Measurements from ENCODE around the gene EIF2B5. TPM values are rescaled to one million over a fixed set of nuclear protein-coding genes. Genes with fewer than 3 reads are reported as not detected.
"Not testable (repeated sequence)": the region's sequence is repeated elsewhere in the genome, so short reads cannot be mapped to it uniquely, and the experiment has no call there.

The EIF2B5 gene
- total RNA-seq (2014; rRNA removed; shearing (Covaris generic); ENCODE audit: low replicate concordance): 41.7 and 50.5 TPM in 2 replicates

DNA sequence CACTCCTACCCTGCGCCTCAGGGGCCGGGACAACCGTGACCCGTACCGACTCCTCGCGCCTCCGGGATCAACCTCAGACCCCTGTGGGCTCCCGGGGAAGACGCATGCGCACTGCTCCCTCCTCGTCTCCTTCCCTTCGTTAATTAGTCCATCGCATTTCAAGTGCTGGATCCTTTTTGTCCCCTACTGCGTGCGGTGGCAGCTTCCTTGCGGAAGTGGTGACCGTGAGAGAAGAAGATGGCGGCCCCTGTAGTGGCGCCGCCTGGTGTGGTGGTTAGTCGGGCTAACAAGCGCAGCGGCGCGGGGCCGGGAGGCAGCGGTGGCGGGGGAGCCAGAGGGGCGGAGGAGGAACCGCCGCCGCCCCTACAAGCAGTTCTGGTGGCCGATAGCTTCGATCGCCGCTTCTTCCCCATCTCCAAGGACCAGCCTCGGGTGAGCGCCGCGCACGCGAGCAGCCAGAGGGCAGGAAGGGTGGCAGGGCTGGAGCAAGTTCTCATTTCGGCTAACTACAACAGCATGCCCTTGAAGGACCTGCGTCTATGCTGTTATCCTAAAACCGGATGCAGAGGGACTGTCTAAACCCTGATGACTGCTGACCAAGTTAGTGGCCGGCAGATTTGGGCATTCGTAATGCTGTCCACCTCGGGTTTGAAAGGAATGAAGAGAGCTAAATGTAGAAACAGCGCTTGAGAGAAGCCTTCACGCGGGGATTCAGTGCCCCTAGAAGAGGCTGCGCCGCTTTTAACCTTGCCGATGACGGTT, at the start of gene EIF2B5:
Gene EIF2B5, plus strand, starts transcription at position 210 of the 762 bp plus-strand sequence. Its CDS starts 28 bp downstream, at position 238.
- peak; percentile 85 for DNase-seq
- peaks cover 20% of the 10 kb centered on the region for H3K36me3 ChIP-seq
- no peaks in the 10 kb centered on the region for H3K27me3 ChIP-seq
- H3K9me3 ChIP-seq: no peaks in the 10 kb centered on the region
- peak within 1 kb of the TSS; percentile 87 for H3K4me3 ChIP-seq

DNA sequence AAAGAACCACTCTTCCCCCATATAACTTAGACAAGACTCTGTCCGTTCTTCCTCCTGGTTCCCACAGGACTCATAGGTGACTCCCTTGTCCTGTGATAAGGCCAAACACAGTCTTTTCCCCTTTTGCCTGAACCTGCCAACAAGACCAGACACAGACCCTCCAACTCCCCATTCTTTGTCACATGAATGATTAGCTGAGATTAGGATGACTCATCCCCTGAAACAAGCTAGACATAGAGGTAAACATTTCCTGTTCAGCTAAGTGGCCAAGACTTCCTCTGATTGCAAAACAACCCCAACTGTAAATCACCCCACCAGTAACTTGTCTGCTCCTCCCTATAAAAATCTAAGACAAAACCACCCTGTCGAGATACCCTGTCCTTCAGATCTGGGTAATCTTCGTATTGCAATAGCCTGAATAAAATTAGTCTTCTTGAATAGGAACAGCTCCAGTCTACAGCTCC, 49.7 kb upstream of the EIF2B5 start:
- DNase-seq: no peak
- Histone ChIP-seq H3K9me3 (peaks cover 10% of the 10 kb centered on the region; the same call in 1 of the 2 replicates), H3K4me3 (no peak overlapping the region), H3K27me3 (no peaks in the 10 kb centered on the region), H3K36me3 (no peaks in the 10 kb centered on the region)

DNA sequence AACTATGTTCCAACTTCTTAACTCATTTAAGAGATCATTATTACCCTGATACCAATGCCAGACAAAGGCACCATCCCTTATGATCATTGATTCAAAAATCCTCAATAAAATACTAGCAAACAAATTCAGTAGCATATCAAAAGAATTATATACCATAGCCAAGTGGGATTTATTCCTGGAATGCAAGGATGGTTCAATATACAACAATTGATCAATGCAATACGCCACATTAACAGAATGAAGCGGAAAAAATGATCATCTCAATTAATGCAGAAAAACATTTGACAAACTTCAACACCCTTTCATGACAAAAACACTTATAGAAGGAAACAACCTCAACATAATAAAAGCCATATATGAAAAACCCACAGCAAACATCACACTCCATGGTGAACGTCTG, 43.0 kb upstream of the EIF2B5 start:
- no peaks in the 10 kb centered on the region for H3K27me3 ChIP-seq
- H3K9me3 ChIP-seq: peaks cover 21% of the 10 kb centered on the region
- DNase-seq: no peak
- no peak overlapping the region for H3K4me3 ChIP-seq
- H3K36me3 ChIP-seq: no peaks in the 10 kb centered on the region

DNA sequence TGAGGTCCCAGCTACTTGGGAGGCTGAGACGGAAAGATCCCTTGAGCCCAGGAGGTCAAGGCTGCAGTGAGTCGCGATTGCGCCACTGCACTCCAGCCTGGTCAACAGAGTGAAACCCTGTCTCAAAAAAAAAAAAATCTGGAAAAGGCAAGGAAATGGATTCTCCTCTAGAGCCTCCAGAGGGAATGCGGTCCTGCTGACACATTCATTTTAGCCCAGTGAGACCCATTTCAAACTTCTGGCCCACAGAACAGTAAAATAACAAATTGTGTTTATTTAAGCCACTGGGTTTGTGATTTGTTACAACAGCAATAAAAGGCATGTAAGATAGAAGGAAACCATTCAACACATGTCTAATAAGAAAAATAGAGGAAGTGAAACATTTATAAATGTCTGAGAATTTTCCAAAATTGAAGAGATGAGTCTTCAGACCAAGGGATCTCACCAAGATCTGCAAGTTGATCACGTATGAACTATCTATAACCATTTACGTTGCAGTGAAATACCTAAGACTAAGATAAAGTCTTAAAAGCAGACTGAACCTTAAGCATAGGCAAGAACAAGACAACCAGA, 38.3 kb upstream of the EIF2B5 start, which contains the start of gene HTR3E:
Gene HTR3E, plus strand, starts transcription at position 254 of the 573 bp plus-strand sequence. CDS start 466 bp downstream, outside the sequence.
- no peak for DNase-seq
- Histone ChIP-seq H3K36me3 (no peaks in the 10 kb centered on the region), H3K4me3 (no peak within 1 kb of the TSS), H3K27me3 (no peaks in the 10 kb centered on the region; the same call in 1 of the 2 replicates), H3K9me3 (peaks cover 12% of the 10 kb centered on the region)

DNA sequence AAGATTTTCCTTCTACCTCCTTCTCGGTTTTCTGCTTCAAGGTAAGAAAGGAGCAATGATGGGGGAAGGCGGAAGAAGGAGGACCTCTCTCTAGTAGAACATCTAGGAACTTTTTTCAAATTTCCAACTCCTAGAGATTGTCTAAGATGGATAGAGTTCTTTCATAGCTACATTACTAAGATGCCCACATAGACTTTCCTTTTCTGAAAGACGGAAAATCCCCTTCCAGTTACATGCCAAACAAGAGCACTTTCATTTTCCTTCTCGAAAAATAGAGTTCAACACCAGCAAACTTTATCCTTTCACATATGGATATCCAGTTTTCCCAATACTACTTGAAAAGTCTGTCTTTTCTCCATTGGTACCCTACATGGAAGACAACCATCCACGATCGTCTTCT, 37.6 kb upstream of the EIF2B5 start:
- no peak overlapping the region for H3K4me3 ChIP-seq
- DNase-seq: no peak
- H3K9me3 ChIP-seq: peaks cover 5% of the 10 kb centered on the region
- H3K27me3 ChIP-seq: no peaks in the 10 kb centered on the region; the same call in 1 of the 2 replicates
- H3K36me3 ChIP-seq: no peaks in the 10 kb centered on the region

DNA sequence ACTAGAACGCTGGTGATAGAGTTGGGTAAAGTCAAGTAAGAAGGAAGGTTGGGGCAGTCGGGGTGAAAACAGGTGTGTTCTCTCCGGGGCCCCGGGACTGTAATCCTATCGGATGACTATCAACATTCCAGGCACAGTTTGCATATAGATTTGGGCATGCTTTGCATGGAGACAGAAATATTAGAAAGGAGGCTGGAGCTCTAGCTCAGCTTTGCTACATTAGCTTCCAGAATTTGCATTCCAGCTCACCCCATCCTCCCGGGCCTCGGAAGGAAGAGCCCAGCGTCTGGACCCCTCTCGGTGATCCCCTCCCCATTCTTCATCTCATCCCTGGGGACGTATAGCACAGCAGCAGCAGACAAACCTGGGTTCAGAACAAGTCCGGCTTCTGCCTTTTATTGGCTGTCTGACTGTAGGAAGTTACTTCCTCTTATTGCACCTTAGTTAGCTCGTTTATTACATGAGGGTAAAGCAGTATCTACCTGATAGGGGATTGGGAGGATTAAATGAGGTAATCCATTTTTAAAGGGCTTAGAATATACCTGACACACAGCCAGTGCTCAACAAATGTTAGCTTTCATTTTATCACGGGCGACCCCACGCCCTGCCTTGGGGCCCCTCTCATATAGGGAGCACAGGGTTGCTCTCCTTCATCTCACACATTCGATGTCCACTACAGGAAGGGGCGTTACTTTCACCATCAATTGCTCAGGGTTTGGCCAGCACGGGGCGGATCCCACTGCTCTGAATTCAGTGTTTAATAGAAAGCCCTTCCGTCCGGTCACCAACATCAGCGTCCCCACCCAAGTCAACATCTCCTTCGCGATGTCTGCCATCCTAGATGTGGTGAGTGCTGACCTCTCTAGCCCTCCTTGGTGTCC, 35.1 kb upstream of the EIF2B5 start:
- H3K4me3 ChIP-seq: no peak overlapping the region
- no peak for DNase-seq
- H3K36me3 ChIP-seq: no peaks in the 10 kb centered on the region
- no peaks in the 10 kb centered on the region; the same call in 1 of the 2 replicates for H3K27me3 ChIP-seq
- no peaks in the 10 kb centered on the region for H3K9me3 ChIP-seq

- H3K27me3 ChIP-seq: peaks cover 6% of the 10 kb centered on the region; the same call in 1 of the 2 replicates
- peak; percentile 78 for DNase-seq
- H3K9me3 ChIP-seq: no peaks in the 10 kb centered on the region
- no peaks in the 10 kb centered on the region for H3K36me3 ChIP-seq
- H3K4me3 ChIP-seq: no peak overlapping the region
These were observed 24.8 kb upstream of the EIF2B5 start for GRCh38 chr3:184110316-184110725.

- Histone ChIP-seq H3K4me3 (no peak overlapping the region), H3K36me3 (no peaks in the 10 kb centered on the region), H3K27me3 (peaks cover 33% of the 10 kb centered on the region), H3K9me3 (no peaks in the 10 kb centered on the region)
- no peak for DNase-seq
These were observed 19.1 kb upstream of the EIF2B5 start for GRCh38 chr3:184116017-184116416.

DNA sequence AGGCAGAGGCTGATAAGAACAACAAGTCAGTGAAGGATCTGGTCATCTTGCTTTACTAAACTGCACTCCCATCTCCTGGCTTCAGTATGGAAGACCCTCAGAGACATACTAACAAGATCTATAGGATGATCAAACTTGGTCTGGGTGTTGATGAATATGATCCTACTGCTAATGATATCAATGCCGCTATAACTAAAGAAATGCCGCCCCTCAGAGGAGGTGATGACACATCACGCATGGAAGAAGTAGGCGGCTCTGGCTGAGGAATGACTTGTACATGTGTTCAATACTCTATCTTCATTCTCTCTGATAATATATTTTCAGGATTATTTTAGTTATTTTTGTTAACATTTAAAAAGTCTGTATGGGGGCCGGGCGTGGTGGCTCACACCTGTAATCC, 17.5 kb upstream of the EIF2B5 start:
- H3K36me3 ChIP-seq: no peaks in the 10 kb centered on the region
- H3K27me3 ChIP-seq: peaks cover 34% of the 10 kb centered on the region
- DNase-seq: peak; percentile 7
- no peak overlapping the region for H3K4me3 ChIP-seq
- no peaks in the 10 kb centered on the region for H3K9me3 ChIP-seq

DNA sequence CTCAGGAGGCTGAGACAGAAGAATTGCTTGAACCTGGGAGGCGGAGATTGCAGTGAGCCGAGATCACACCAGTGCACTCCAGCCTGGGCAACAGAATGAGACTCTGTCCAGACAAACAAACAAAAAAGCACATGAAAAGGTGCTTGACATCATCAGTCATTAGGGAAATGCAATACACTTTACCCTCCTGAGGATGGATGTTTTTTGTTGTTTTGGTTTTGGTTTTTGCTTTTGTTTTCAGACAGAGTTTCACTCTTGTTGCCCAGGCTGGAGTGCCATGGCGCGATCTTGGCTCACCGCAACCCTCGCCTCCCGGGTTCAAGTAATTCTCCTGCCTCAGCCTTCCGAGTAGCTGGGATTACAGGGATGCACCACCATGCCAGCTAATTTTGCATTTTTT, 14.1 kb upstream of the EIF2B5 start:
- H3K36me3 ChIP-seq, DNase-seq, H3K4me3 ChIP-seq, H3K9me3 ChIP-seq: not testable (repeated sequence)
- peaks cover 24% of the 10 kb centered on the region for H3K27me3 ChIP-seq

- Histone ChIP-seq H3K9me3 (no peaks in the 10 kb centered on the region), H3K27me3 (peaks cover 4% of the 10 kb centered on the region), H3K4me3 (no peak overlapping the region), H3K36me3 (no peaks in the 10 kb centered on the region)
- no peak for DNase-seq
These were observed 9.2 kb upstream of the EIF2B5 start for GRCh38 chr3:184126006-184126405.

DNA sequence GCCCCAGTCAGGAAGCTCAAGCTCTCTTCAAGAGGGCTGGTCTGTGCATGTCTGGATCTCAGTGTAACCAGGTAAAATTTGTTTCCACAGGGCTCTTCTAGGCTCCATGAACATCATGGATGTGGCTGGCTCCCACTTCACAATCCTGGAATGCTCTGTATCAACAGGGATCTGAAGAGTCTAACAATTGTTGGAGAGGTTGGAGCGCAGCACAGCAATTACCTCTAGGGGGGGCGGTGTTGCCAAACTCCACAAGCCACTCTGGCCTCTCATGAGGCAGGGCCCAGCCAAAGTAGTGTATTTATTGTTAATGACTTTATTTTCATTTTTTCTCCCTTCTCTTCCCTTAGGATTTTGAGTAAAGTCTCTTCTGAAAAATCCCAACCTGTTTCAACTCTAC, 6.1 kb upstream of the EIF2B5 start:
- H3K9me3 ChIP-seq: no peaks in the 10 kb centered on the region
- no peaks in the 10 kb centered on the region for H3K27me3 ChIP-seq
- H3K4me3 ChIP-seq: no peak overlapping the region
- DNase-seq: peak; percentile 63
- H3K36me3 ChIP-seq: no peaks in the 10 kb centered on the region

DNA sequence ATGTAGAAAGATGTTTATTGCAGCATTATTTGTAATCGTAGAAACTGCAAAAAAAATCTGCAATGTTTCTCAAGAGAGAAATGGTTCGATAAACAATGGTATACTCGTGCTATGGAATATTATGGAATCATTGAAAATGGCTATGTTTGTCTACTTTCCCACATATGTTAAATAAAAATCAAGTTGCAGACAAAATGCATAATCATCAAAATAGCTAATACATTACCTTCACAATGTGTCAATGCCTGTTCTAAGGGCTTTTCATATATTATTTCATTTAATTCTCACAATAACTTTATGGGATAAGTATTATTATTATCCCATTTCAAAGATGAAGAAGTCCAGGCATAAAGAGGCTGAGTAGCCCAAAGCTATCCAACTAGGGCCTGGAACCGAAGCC, 2.2 kb upstream of the EIF2B5 start:
- Histone ChIP-seq H3K4me3 (no peak overlapping the region), H3K36me3 (peaks cover 11% of the 10 kb centered on the region), H3K9me3 (no peaks in the 10 kb centered on the region), H3K27me3 (no peaks in the 10 kb centered on the region)
- DNase-seq: no peak

GRCh38 chr3:184133840-184134745, 1.1 kb upstream of the EIF2B5 start:
- H3K9me3 ChIP-seq: no peaks in the 10 kb centered on the region
- no peaks in the 10 kb centered on the region for H3K27me3 ChIP-seq
- peak overlapping the region; percentile 87 for H3K4me3 ChIP-seq
- peaks cover 13% of the 10 kb centered on the region for H3K36me3 ChIP-seq
- DNase-seq: peak; percentile 91

DNA sequence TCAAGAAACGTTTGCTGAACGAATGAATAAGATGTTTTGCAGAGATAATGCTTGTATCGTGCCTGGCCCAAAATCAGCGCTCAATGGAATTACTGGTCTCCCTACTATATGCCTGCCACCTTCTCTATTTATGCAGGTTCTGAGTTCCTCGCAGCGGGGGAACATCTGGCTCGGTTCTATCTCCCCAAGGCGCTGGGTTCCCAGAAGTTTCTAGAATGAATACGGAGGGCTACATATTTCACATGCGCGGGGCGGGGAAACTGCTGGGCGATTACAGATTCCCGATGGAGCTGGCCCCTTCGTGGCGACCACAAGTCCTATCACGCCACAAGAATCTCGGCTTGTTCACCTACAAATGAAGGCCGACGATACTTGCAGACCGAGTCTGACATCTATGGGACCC, 411 bp upstream of the EIF2B5 start:
- Histone ChIP-seq H3K9me3 (no peaks in the 10 kb centered on the region), H3K27me3 (no peaks in the 10 kb centered on the region)
- no peak for DNase-seq

DNA sequence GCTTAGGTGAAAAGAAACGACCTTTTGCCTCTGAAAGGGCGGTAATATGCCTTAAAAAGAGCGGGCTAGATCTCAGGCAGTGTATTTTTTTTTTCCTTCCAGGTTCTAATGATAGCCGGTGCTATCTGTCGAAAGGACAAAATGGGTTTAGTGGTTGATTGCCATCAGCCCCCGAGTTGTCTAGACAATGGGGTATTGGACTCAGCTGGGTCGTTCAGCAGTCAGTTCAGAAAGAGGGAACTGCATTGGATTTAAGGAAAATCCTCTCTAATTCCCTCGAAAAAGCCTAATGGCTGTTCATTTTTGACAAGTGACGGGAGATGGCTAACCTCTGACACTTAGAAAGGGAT, 728 bp downstream of the EIF2B5 start:
- H3K9me3 ChIP-seq: no peaks in the 10 kb centered on the region
- H3K27me3 ChIP-seq: no peaks in the 10 kb centered on the region
- no peak for DNase-seq
- H3K4me3 ChIP-seq: peak overlapping the region; percentile 87
- peaks cover 25% of the 10 kb centered on the region for H3K36me3 ChIP-seq

More for the DNA sequence above, 411 bp upstream of the EIF2B5 start:
- H3K36me3 ChIP-seq: peaks cover 16% of the 10 kb centered on the region
- peak overlapping the region; percentile 87 for H3K4me3 ChIP-seq
